ENCODE data around the gene GADD45G.

Gene GADD45G

GRCh38 chr9:89592213-89592815 is 12.5 kb upstream of the GADD45G start:
- in situ Hi-C loops (cut with HindIII; ENCODE audit: low sequenced_read_pairs): no loop called here

GRCh38 chr9:89592963-89593726 is 11.7 kb upstream of the GADD45G start:
- in situ Hi-C loops (cut with HindIII; ENCODE audit: low sequenced_read_pairs): no loop called here

DNA sequence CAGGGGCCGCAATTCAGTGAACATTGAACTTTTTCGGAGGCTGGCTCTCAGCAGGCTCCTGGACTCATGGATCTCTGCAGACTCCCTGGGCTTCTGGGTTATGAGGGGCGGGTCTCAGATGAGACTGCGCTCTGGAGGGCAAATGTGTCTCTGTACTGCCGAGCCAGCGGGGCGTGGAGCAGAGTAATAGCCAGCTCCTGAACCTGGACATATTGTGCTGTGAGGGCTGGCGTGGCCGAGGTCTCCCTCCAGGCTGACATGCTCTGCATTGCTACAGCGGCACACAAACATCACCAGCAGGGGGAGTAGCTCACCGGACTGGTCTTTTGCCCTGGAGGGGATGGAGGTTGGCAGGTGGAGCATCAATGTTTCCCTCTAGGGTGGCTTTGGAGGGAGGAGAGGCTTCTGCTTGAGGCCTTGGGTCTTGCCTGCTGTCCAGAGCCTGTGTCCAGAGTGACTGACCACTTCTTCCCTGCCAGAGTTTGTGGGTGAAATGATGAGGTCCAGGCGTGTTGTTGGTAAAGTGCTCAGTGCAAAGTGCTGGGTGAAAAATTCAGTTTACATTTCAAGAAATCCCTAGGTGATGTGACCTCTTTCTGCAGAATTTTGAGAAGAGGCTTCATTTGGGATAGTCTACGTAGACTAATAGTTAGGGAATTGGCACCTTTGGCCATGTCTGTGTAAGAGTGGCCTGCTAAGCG is 10.9 kb upstream of the GADD45G start:
- in situ Hi-C loops (cut with HindIII; ENCODE audit: low sequenced_read_pairs): no loop called here

- in situ Hi-C loops (cut with HindIII; ENCODE audit: low sequenced_read_pairs): no loop called here
These were observed 9.8 kb upstream of the GADD45G start for GRCh38 chr9:89594811-89595550.

- in situ Hi-C loops (cut with HindIII; ENCODE audit: low sequenced_read_pairs): no loop called here
These were observed 9.2 kb upstream of the GADD45G start for GRCh38 chr9:89595646-89596045.

- in situ Hi-C loops (cut with HindIII; ENCODE audit: low sequenced_read_pairs): no loop called here
These were observed 7.8 kb upstream of the GADD45G start for GRCh38 chr9:89596937-89597555.

DNA sequence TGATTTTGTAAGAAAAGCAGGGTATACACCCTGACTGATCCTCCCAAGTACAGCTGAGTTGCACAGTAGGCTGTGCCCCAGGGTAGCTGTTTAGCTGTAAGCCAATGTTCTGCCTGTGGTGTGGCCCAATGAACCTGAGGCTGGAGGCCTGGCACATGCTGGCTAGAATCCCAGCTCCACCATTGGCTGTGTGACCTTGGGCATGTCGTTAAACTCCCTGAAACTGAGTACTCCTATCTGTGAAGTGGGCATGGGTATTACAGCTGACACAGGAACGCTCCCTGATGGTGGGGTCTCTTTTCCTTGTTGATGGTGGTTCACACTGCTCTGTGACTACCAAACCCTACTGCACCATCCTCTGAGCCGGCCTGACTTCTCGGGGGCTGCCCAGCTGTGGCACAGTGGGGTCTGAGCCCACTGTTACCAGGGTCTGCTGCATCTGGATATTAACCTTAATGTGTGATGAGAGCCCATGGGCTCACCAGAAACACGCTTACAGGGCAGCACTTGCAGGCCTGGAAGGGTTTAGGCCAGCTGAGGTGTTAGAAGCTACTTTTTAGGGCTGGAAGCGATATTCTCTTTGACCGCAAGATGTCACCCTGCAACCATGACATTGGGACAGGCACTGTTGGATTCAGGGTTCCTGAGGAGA is 7.0 kb upstream of the GADD45G start:
- in situ Hi-C loops (cut with HindIII; ENCODE audit: low sequenced_read_pairs): no loop called here

- in situ Hi-C loops (cut with HindIII; ENCODE audit: low sequenced_read_pairs): no loop called here
These were observed 6.5 kb upstream of the GADD45G start for GRCh38 chr9:89598363-89598713.

DNA sequence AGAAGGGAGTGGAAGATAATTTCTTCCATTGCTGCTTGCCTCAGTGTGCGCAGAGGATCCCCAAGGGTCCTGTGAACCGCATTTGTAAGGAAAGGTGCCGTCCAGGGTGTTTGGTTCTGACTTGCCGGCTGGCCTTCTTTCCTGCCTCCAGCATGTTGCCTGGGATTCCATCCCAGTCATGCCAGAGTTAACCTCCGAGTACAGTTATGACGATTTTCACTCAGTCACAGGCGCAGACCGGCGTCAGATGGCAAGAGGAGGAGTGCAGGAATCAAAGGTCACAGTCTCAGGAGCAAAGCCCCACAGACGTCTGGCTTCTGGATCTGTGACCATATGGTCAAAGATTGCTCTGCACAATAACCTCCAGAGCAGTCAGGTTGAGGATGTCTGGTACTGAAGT is 5.9 kb upstream of the GADD45G start:
- in situ Hi-C loops (cut with HindIII; ENCODE audit: low sequenced_read_pairs): no loop called here

GRCh38 chr9:89600831-89601230 is 4.0 kb upstream of the GADD45G start:
- in situ Hi-C loops (cut with HindIII; ENCODE audit: low sequenced_read_pairs): loop anchor here (25.0 kb wide), 1 partner anchor 511 kb away; no protein-coding TSS in a partner anchor

DNA sequence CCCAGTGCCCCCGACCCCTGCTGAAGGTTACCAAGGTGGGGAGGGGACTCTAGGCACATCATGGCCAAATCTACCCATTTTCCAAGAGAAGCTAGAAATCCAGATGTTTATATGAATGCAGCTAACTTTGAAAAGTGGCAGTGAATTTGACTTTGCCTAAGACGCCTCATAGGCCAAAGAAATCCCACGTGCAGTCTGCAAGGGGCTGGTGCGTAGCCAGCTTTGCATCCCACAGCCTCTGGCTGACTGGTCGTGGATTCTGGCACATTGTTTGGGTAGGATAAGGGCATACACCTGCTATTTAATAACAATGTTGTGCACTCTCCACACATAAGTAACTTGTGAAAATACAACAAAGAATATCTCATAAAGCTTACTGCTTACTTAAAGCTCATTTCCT is 3.5 kb upstream of the GADD45G start:
- in situ Hi-C loops (cut with HindIII; ENCODE audit: low sequenced_read_pairs): loop anchor here (25.0 kb wide), 1 partner anchor 511 kb away; no protein-coding TSS in a partner anchor

DNA sequence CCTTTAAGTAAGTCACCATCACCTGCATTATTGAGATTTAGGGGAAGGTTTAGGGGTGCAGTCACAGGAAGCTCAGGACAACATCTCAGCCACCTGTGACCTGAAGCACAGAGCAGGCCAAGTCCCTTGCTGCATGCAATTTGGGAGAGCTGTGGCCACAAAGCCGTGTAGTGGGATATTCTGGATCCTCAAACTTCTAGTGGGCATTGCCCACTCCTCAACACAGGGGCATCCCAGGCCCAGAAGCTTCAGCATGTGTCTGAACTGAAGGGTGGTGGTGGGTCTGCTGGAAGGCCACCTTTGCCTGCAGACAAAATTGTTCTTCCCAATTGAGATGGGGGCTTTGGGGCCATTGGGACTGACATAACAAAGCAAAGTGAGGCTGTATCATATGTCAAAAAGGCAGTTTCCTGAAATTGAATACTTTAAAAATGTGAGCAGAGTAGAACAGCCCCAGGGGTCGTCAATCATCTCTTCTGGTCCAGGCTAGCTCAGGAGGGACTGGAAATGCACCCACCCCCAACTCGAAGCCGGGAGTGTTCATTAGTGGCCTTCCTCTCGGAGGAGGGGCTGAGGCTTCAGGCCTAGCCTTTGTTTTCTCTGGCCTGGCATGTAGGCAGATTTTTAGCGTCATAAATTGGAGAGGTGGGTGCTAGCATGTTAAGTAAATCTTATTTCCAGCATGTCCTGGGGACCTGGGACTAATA is 2.8 kb upstream of the GADD45G start:
- in situ Hi-C loops (cut with HindIII; ENCODE audit: low sequenced_read_pairs): loop anchor here (25.0 kb wide), 1 partner anchor 510 kb away; no protein-coding TSS in a partner anchor

- in situ Hi-C loops (cut with HindIII; ENCODE audit: low sequenced_read_pairs): loop anchor here (25.0 kb wide), 1 partner anchor 509 kb away; no protein-coding TSS in a partner anchor
These were observed 1.6 kb upstream of the GADD45G start for GRCh38 chr9:89602978-89603766.

GRCh38 chr9:89603767-89604665 is 796 bp upstream of the GADD45G start:
- in situ Hi-C loops (cut with HindIII; ENCODE audit: low sequenced_read_pairs): loop anchor here (25.0 kb wide), 1 partner anchor 508 kb away; no protein-coding TSS in a partner anchor

- in situ Hi-C loops (cut with HindIII; ENCODE audit: low sequenced_read_pairs): loop anchor here (25.0 kb wide), 1 partner anchor 507 kb away; no protein-coding TSS in a partner anchor
These were observed 745 bp downstream of the GADD45G start for GRCh38 chr9:89605465-89606048.

- in situ Hi-C loops (cut with HindIII; ENCODE audit: low sequenced_read_pairs): loop anchor here (25.0 kb wide), 1 partner anchor 506 kb away; no protein-coding TSS in a partner anchor
These were observed 1.3 kb downstream of the GADD45G start for GRCh38 chr9:89606049-89606623.
